Measurements from ENCODE around the gene OAS3.

OAS3 gene

GRCh38 chr12:113014565-113014964, 76.3 kb downstream of the OAS3 start:
- no peak overlapping the region for H4K91ac ChIP-seq (ENCODE audit: low read depth, low read length)
- H3K9me3 ChIP-seq (ENCODE audit: insufficient read depth, low read depth, low read length): no peaks in the 10 kb centered on the region
- no peak overlapping the region for H2AFZ ChIP-seq (ENCODE audit: insufficient read depth, low read length, poor library complexity)
- H2BK120ac ChIP-seq (ENCODE audit: insufficient read depth, low read length, poor library complexity): no peak overlapping the region
- no peak for DNase-seq
- H3K36me3 ChIP-seq (ENCODE audit: control insufficient read depth in 1 of 2, insufficient read depth in 2 of 2, low read length in 2 of 2): no peaks in the 10 kb centered on the region
- no peak overlapping the region for H4K8ac ChIP-seq (ENCODE audit: low read depth, low read length)
- H3K27ac ChIP-seq (ENCODE audit: low read depth, low read length): no peak overlapping the region
- H3K79me2 ChIP-seq (ENCODE audit: control insufficient read depth, insufficient read depth, low read length, poor library complexity): no peaks in the 10 kb centered on the region
- H3K4me3 ChIP-seq (ENCODE audit: low read depth, low read length): no peak overlapping the region
- H2AK5ac ChIP-seq (ENCODE audit: low read length): no peak overlapping the region
- H3K27me3 ChIP-seq (ENCODE audit: insufficient read depth, low read length): no peaks in the 10 kb centered on the region
- no peak overlapping the region for H2BK12ac ChIP-seq (ENCODE audit: low read length)
- no peak overlapping the region for H2BK5ac ChIP-seq (ENCODE audit: low read depth, low read length, poor library complexity)
- WGBS (ENCODE audit: extremely low coverage, insufficient coverage, insufficient read length): no CpG with 5 or more reads among the region's 9 CpGs
- no peak overlapping the region for H4K12ac ChIP-seq (ENCODE audit: low read depth, low read length)
- H3K14ac ChIP-seq (ENCODE audit: low read length): no peak overlapping the region
- no peaks in the 10 kb centered on the region for H3K79me1 ChIP-seq (ENCODE audit: low read length)
- H3K9ac ChIP-seq (ENCODE audit: low read length): no peak overlapping the region
- no peak overlapping the region for H3K23ac ChIP-seq (ENCODE audit: low read length)
- no peak overlapping the region for H3K18ac ChIP-seq (ENCODE audit: low read length)
- no peaks in the 10 kb centered on the region for H3K4me1 ChIP-seq (ENCODE audit: control insufficient read depth in 1 of 2, insufficient read depth in 2 of 2, low read length in 2 of 2)
- H3K4ac ChIP-seq (ENCODE audit: low read depth, low read length): no peak overlapping the region
- no peak overlapping the region for H3K4me2 ChIP-seq (ENCODE audit: low read length)

GRCh38 chr12:113016796-113017195, 78.5 kb downstream of the OAS3 start:
- Histone ChIP-seq H3K23ac (ENCODE audit: low read length) (no peak overlapping the region), H3K9ac (ENCODE audit: low read length) (no peak overlapping the region), H4K12ac (ENCODE audit: low read depth, low read length) (no peak overlapping the region), H2BK5ac (ENCODE audit: low read depth, low read length, poor library complexity) (no peak overlapping the region), H3K9me3 (ENCODE audit: insufficient read depth, low read depth, low read length) (no peaks in the 10 kb centered on the region), H2AFZ (ENCODE audit: insufficient read depth, low read length, poor library complexity) (no peak overlapping the region), H3K4me1 (ENCODE audit: control insufficient read depth in 1 of 2, insufficient read depth in 2 of 2, low read length in 2 of 2) (no peaks in the 10 kb centered on the region), H3K36me3 (ENCODE audit: control insufficient read depth in 1 of 2, insufficient read depth in 2 of 2, low read length in 2 of 2) (no peaks in the 10 kb centered on the region), H3K4ac (ENCODE audit: low read depth, low read length) (no peak overlapping the region), H3K4me3 (ENCODE audit: low read depth, low read length) (no peak overlapping the region), H3K14ac (ENCODE audit: low read length) (no peak overlapping the region), H2AK5ac (ENCODE audit: low read length) (no peak overlapping the region), H4K91ac (ENCODE audit: low read depth, low read length) (no peak overlapping the region), H4K8ac (ENCODE audit: low read depth, low read length) (no peak overlapping the region), H3K79me1 (ENCODE audit: low read length) (no peaks in the 10 kb centered on the region), H2BK120ac (ENCODE audit: insufficient read depth, low read length, poor library complexity) (no peak overlapping the region), H3K18ac (ENCODE audit: low read length) (no peak overlapping the region), H3K79me2 (ENCODE audit: control insufficient read depth, insufficient read depth, low read length, poor library complexity) (no peaks in the 10 kb centered on the region), H2BK12ac (ENCODE audit: low read length) (no peak overlapping the region), H3K27me3 (ENCODE audit: insufficient read depth, low read length) (no peaks in the 10 kb centered on the region), H3K4me2 (ENCODE audit: low read length) (no peak overlapping the region), H3K27ac (ENCODE audit: low read depth, low read length) (no peak overlapping the region)
- DNase-seq: no peak
- WGBS (ENCODE audit: extremely low coverage, insufficient coverage, insufficient read length): no CpG with 5 or more reads among the region's 5 CpGs

GRCh38 chr12:113019025-113019424, 80.8 kb downstream of the OAS3 start:
- Histone ChIP-seq H3K4me2 (ENCODE audit: low read length) (no peak overlapping the region), H2AK5ac (ENCODE audit: low read length) (no peak overlapping the region), H3K9ac (ENCODE audit: low read length) (no peak overlapping the region), H3K4me3 (ENCODE audit: low read depth, low read length) (no peak overlapping the region), H3K4ac (ENCODE audit: low read depth, low read length) (no peak overlapping the region), H2BK120ac (ENCODE audit: insufficient read depth, low read length, poor library complexity) (no peak overlapping the region), H3K4me1 (ENCODE audit: control insufficient read depth in 1 of 2, insufficient read depth in 2 of 2, low read length in 2 of 2) (no peaks in the 10 kb centered on the region), H3K18ac (ENCODE audit: low read length) (no peak overlapping the region), H4K12ac (ENCODE audit: low read depth, low read length) (no peak overlapping the region), H3K9me3 (ENCODE audit: insufficient read depth, low read depth, low read length) (no peaks in the 10 kb centered on the region), H3K27ac (ENCODE audit: low read depth, low read length) (no peak overlapping the region), H3K79me1 (ENCODE audit: low read length) (no peaks in the 10 kb centered on the region), H4K91ac (ENCODE audit: low read depth, low read length) (no peak overlapping the region), H3K14ac (ENCODE audit: low read length) (no peak overlapping the region), H3K36me3 (ENCODE audit: control insufficient read depth in 1 of 2, insufficient read depth in 2 of 2, low read length in 2 of 2) (no peaks in the 10 kb centered on the region), H2BK5ac (ENCODE audit: low read depth, low read length, poor library complexity) (no peak overlapping the region), H3K79me2 (ENCODE audit: control insufficient read depth, insufficient read depth, low read length, poor library complexity) (no peaks in the 10 kb centered on the region), H3K23ac (ENCODE audit: low read length) (no peak overlapping the region), H4K8ac (ENCODE audit: low read depth, low read length) (no peak overlapping the region), H3K27me3 (ENCODE audit: insufficient read depth, low read length) (no peaks in the 10 kb centered on the region), H2BK12ac (ENCODE audit: low read length) (no peak overlapping the region), H2AFZ (ENCODE audit: insufficient read depth, low read length, poor library complexity) (no peak overlapping the region)
- peak; percentile 3 to 66 for DNase-seq
- no CpG with 5 or more reads among the region's 4 CpGs for WGBS (ENCODE audit: extremely low coverage, insufficient coverage, insufficient read length)

GRCh38 chr12:113021500-113021899, 83.2 kb downstream of the OAS3 start:
- Histone ChIP-seq H3K4ac (ENCODE audit: low read depth, low read length) (no peak overlapping the region), H4K8ac (ENCODE audit: low read depth, low read length) (no peak overlapping the region), H3K79me1 (ENCODE audit: low read length) (no peaks in the 10 kb centered on the region), H3K4me3 (ENCODE audit: low read depth, low read length) (no peak overlapping the region), H3K27ac (ENCODE audit: low read depth, low read length) (no peak overlapping the region), H3K14ac (ENCODE audit: low read length) (no peak overlapping the region), H4K91ac (ENCODE audit: low read depth, low read length) (no peak overlapping the region), H2BK120ac (ENCODE audit: insufficient read depth, low read length, poor library complexity) (no peak overlapping the region), H3K27me3 (ENCODE audit: insufficient read depth, low read length) (no peaks in the 10 kb centered on the region), H2AK5ac (ENCODE audit: low read length) (no peak overlapping the region), H3K23ac (ENCODE audit: low read length) (no peak overlapping the region), H4K12ac (ENCODE audit: low read depth, low read length) (no peak overlapping the region), H3K9ac (ENCODE audit: low read length) (no peak overlapping the region), H2AFZ (ENCODE audit: insufficient read depth, low read length, poor library complexity) (no peak overlapping the region), H3K4me2 (ENCODE audit: low read length) (no peak overlapping the region), H3K9me3 (ENCODE audit: insufficient read depth, low read depth, low read length) (peaks cover 3% of the 10 kb centered on the region), H2BK12ac (ENCODE audit: low read length) (no peak overlapping the region), H3K18ac (ENCODE audit: low read length) (no peak overlapping the region), H3K36me3 (ENCODE audit: control insufficient read depth in 1 of 2, insufficient read depth in 2 of 2, low read length in 2 of 2) (no peaks in the 10 kb centered on the region), H3K4me1 (ENCODE audit: control insufficient read depth in 1 of 2, insufficient read depth in 2 of 2, low read length in 2 of 2) (no peaks in the 10 kb centered on the region), H2BK5ac (ENCODE audit: low read depth, low read length, poor library complexity) (no peak overlapping the region), H3K79me2 (ENCODE audit: control insufficient read depth, insufficient read depth, low read length, poor library complexity) (no peaks in the 10 kb centered on the region)
- WGBS (ENCODE audit: extremely low coverage, insufficient coverage, insufficient read length): no CpG with 5 or more reads among the region's 1 CpG
- peak; percentile 1 to 45 for DNase-seq
